ENCODE results near the gene SLC25A25.

Gene SLC25A25

GRCh38 chr9:128145536-128145935 is 77.5 kb downstream of the SLC25A25 start:
- no peak for DNase-seq (ENCODE audit: low spot score)

GRCh38 chr9:128145951-128146351 is 77.9 kb downstream of the SLC25A25 start:
- no peak for DNase-seq (ENCODE audit: low spot score)

GRCh38 chr9:128146591-128147120 is 78.6 kb downstream of the SLC25A25 start:
- no peak for DNase-seq (ENCODE audit: low spot score)

DNA sequence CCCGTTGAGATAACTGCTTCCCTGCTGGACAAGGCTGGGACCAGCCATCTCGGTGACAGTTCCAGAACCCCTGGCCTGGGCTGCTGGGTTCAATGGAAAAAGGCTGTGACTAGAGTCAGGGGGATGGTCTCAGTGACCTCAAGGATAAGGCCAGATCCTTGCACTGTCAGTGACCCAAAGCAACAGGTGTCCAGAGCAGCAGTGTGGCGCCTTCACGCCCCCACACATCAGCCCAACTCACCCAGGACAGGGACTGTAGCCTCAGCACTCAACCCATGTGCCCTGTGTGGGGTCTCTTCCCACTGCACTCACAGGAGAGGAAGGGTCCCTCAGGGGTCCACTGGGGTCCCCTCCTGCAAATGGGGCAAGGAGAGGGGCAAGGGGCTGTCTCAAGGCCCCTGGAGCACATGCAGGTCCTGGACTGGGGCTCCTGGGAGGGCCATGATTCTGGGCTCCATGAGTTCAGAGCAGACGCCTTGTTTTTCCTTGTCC is 80.5 kb downstream of the SLC25A25 start:
- no peak for DNase-seq (ENCODE audit: low spot score)

DNA sequence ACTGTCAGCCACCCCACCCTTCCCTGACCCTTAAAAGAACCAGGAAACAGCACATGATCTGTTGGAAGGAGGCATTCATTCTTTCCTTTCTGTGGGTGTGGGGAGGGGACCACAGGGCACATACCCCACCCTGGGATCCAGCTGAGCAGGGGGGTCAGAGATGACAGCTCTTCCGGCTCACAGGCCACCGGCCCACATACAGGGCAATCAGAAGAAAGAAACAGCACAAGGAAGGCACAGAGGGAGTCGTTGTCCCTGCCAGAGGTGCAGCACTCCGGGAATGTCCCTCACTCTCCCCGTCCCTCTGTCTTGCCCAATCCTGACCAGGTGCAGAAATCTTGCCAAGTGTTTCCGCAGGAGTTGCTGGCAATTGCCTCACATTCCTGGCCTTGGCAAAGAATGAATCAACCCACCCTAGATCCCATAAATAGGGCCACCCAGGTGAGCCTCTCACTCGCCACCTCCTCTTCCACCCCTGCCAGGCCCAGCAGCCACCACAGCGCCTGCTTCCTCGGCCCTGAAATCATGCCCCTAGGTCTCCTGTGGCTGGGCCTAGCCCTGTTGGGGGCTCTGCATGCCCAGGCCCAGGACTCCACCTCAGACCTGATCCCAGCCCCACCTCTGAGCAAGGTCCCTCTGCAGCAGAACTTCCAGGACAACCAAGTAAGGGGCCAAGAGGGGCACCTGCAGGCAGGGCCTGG is 81.1 kb downstream of the SLC25A25 start, which contains the start of gene LCN2:
Gene LCN2 (plus strand): TSS at position 453 of the 701 bp plus-strand sequence. CDS start 73 bp downstream, at position 526.
- no peak for DNase-seq (ENCODE audit: low spot score)

GRCh38 chr9:128149951-128150593 is 82.0 kb downstream of the SLC25A25 start:
- no peak for DNase-seq (ENCODE audit: low spot score)

GRCh38 chr9:128150594-128151308 is 82.7 kb downstream of the SLC25A25 start:
- no peak for DNase-seq (ENCODE audit: low spot score)

GRCh38 chr9:128151309-128152132 is 83.5 kb downstream of the SLC25A25 start:
- no peak for DNase-seq (ENCODE audit: low spot score)

GRCh38 chr9:128152133-128153059 is 84.4 kb downstream of the SLC25A25 start:
- DNase-seq (ENCODE audit: low spot score) = no peak

GRCh38 chr9:128153060-128153946 is 85.3 kb downstream of the SLC25A25 start:
- DNase-seq (ENCODE audit: low spot score) = no peak

DNA sequence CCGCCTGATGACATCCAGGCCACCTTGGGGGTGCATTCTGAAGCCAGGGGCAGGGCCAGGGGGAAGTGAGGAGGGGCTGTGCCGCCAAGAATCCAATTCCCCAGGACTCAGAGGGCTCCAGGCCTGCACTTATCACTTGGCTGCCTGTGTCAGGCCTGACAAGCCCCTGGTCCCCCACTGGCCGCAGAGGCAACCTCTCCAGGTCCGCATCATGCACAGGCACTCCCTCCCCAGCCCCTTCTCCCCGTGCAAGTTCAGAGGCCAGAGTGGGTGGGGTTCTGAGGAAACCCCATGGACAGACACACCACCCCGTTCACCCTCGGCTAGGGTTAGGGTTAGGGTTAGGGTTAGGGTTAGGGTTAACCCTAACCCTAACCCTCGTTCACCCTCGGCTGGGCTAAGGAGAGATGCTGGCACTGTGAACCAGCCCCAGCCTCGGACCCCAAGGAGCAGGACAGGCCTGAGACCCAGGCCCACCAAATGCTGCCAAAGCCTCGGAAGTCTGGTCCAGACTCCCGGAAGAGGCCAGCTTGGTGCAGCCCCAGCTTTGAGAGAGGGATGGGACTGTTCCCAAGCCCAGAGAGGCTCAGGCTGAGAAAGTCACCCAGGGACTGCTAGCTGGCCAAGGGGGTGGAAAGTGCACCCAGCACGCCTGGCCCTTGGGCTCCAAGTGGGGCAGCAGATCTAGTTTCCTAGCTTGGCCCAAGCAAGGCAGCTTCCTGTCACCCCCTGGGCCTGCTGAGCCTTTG is 86.1 kb downstream of the SLC25A25 start:
- DNase-seq (ENCODE audit: low spot score) = no peak

GRCh38 chr9:128155736-128156500 is 87.9 kb downstream of the SLC25A25 start:
- DNase-seq (ENCODE audit: low spot score) = no peak
